Measurements from ENCODE around the gene C15orf39. TPM values are rescaled to one million over a fixed set of nuclear protein-coding genes. Genes with fewer than 3 reads are reported as not detected.

Gene C15orf39
- total and polyA plus RNA-seq, 2 of the 13 experiments (the other 11 are each of a cell fraction or from before 2014, with no cell fraction given) = 6.2 to 13.5 TPM

- TF ChIP-seq ZHX2 (IDR thresholded peaks at IDR 0.05; ENCODE audit: low read depth) = no peak
- TF ChIP-seq ZHX2 (CRISPR knock-in tag; IDR thresholded peaks at IDR 0.05; ENCODE audit: borderline replicate concordance) = no peak
- TF ChIP-seq ZNF512B (CRISPR knock-in tag; IDR thresholded peaks at IDR 0.05; ENCODE audit: borderline replicate concordance) = 0 out of 2 replicates have a peak, but pooled peaks have one; percentile 44
- TF ChIP-seq CSRNP1 (CRISPR knock-in tag; IDR thresholded peaks at IDR 0.05) = peak; percentile 25; the same call in 1 of the 2 replicates
- TF ChIP-seq ZNF574 (CRISPR knock-in tag; IDR thresholded peaks at IDR 0.05) = peak; percentile 53
- TF ChIP-seq GFI1 (CRISPR knock-in tag; IDR thresholded peaks at IDR 0.05; ENCODE audit: borderline replicate concordance) = 0 out of 2 replicates have a peak, but pooled peaks have one; percentile 41
- TF ChIP-seq SOX13 (IDR thresholded peaks at IDR 0.05) = no peak
- peak in 1 of 2 experiments; percentile 22; a peak in 1 of 4 replicates for TF ChIP-seq SOX13 (CRISPR knock-in tag; conservative IDR thresholded peaks at IDR 0.05 in 1 of 2, IDR thresholded peaks at IDR 0.05 in 1 of 2)
- TF ChIP-seq HMGXB4 (CRISPR knock-in tag; IDR thresholded peaks at IDR 0.05; ENCODE audit: borderline replicate concordance in 1 of 2, low read depth in 1 of 2) = peak; percentile 68 to 70
- peak; percentile 76; the same call in 1 of the 2 replicates for TF ChIP-seq MXD4 (CRISPR knock-in tag; IDR thresholded peaks at IDR 0.05)
- no peak for TF ChIP-seq SP1 (IDR thresholded peaks at IDR 0.05)
- peak; percentile 84 for TF ChIP-seq SP1 (CRISPR knock-in tag; IDR thresholded peaks at IDR 0.05)
Observed at GRCh38 chr15:75204340-75205063, 2.8 kb downstream of the C15orf39 start (continued).

Measured in HepG2 (cell line).